Nephron progenitor cell (in vitro differentiated cells): Measurements from ENCODE around the gene MED12L.
A peak's percentile ranks its signal among the peaks of the same experiment; 100 is the strongest.

ENCODE experiments used
- DNase-seq: peaks from one replicate; pipeline ENCODE4 v3.0.0; 2021
- H3K27ac Mint-ChIP-seq: 2 replicates; pipeline ENCODE4 v1.8.0; 2021; ENCODE audit warnings: mild to moderate bottlenecking, moderate library complexity, mixed read lengths
- H3K27me3 Mint-ChIP-seq: 2 replicates; pipeline ENCODE4 v1.8.0; 2021; ENCODE audit warnings: mild to moderate bottlenecking, low read depth, mixed read lengths; ENCODE audit not compliant: poor library complexity
- H3K36me3 Mint-ChIP-seq: 2 replicates; pipeline ENCODE4 v1.8.0; 2021; ENCODE audit warnings: low read depth, mixed read lengths
- H3K4me1 Mint-ChIP-seq: 2 replicates; pipeline ENCODE4 v1.8.0; 2021; ENCODE audit warnings: mixed read lengths
- H3K4me3 Mint-ChIP-seq: 2 replicates; pipeline ENCODE4 v1.8.0; 2021; ENCODE audit warnings: mild to moderate bottlenecking, moderate library complexity, mixed read lengths
- H3K9me3 Mint-ChIP-seq: 2 replicates; pipeline ENCODE4 v1.8.0; 2021; ENCODE audit warnings: mild to moderate bottlenecking, moderate library complexity, mixed read lengths
- TF ChIP-seq, protein P1 (sequence below): fragments of 200-600 bp; sonication (generic); IDR thresholded peaks from 2 replicates; pipeline ENCODE4 v1.5.0; 2021; ENCODE audit warnings: antibody characterized with exemption

Gene MED12L

DNA sequence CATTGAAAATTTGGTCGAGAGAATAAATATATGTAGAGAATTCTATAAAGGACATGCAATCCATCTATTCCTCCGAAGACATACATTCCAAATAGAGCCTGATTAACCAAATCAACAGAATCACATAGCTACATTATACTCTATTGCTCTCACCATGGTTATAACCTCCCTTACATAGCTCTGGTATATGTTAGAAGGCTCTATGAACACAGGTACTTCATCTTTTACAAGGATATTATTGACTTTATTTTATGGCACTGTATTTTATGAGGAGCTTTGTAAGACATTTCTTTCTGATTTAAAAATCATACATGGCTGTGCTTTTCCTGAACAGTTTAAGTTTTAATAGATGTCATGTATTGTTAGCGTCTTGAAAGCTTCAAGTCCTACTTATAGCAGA, 370.6 kb downstream of the MED12L start:
- no peaks in the 10 kb centered on the region for H3K36me3 Mint-ChIP-seq
- H3K4me3 Mint-ChIP-seq = no peak overlapping the region
- no peak for DNase-seq
- peaks cover 8% of the 10 kb centered on the region for H3K4me1 Mint-ChIP-seq
- H3K9me3 Mint-ChIP-seq = no peaks in the 10 kb centered on the region
- no peak overlapping the region for H3K27ac Mint-ChIP-seq
- H3K27me3 Mint-ChIP-seq = peaks cover 19% of the 10 kb centered on the region
- TF ChIP-seq, protein P1, sequence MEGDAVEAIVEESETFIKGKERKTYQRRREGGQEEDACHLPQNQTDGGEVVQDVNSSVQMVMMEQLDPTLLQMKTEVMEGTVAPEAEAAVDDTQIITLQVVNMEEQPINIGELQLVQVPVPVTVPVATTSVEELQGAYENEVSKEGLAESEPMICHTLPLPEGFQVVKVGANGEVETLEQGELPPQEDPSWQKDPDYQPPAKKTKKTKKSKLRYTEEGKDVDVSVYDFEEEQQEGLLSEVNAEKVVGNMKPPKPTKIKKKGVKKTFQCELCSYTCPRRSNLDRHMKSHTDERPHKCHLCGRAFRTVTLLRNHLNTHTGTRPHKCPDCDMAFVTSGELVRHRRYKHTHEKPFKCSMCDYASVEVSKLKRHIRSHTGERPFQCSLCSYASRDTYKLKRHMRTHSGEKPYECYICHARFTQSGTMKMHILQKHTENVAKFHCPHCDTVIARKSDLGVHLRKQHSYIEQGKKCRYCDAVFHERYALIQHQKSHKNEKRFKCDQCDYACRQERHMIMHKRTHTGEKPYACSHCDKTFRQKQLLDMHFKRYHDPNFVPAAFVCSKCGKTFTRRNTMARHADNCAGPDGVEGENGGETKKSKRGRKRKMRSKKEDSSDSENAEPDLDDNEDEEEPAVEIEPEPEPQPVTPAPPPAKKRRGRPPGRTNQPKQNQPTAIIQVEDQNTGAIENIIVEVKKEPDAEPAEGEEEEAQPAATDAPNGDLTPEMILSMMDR = no peak

DNA sequence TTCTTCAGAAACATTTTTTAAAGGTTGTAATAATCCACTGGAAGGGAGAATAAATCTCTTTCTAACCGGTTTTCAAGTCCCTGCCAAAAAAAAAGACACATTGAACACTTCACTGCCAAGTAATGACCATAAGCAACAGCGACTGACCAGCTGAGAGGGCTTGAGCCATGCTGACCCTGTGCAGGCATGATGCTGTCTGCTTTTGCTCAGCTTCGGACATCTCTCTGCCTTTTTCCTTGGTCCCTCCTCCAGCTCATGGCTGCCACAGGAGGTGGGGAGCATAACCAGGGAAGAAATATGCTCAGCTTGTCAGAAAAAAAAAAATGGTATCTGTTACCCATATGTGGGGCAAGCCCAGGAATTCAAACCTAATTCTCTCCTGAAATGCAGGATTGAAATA, 373.9 kb downstream of the MED12L start:
- H3K9me3 Mint-ChIP-seq = no peaks in the 10 kb centered on the region
- no peaks in the 10 kb centered on the region for H3K36me3 Mint-ChIP-seq
- H3K27me3 Mint-ChIP-seq = peaks cover 31% of the 10 kb centered on the region
- H3K4me1 Mint-ChIP-seq = peaks cover 25% of the 10 kb centered on the region
- no peak for DNase-seq
- H3K27ac Mint-ChIP-seq = no peak overlapping the region
- no peak overlapping the region for H3K4me3 Mint-ChIP-seq
- TF ChIP-seq, protein P1 = no peak

DNA sequence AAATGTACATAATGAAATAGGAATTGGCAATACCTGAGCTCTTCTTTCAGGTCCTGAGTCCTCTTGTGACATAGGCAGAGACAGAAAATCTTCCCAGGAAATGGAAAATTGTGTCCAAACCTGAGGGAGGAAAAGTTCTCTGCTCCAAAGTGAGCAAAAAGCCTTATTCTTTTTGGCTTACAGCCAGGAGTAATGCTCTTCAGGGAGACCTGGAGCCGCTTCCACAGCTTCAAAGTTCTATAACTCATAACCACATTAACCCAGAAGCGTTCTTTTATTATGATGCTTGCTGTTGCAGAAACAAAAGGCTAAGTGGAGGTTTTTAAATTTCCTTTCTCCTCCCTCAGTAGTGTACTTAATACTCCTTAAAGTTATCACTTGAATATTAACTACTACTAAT, 374.8 kb downstream of the MED12L start:
- H3K36me3 Mint-ChIP-seq = no peaks in the 10 kb centered on the region
- H3K4me3 Mint-ChIP-seq = peak overlapping the region; percentile 78
- H3K4me1 Mint-ChIP-seq = peaks cover 27% of the 10 kb centered on the region
- H3K9me3 Mint-ChIP-seq = no peaks in the 10 kb centered on the region
- no peak for DNase-seq
- H3K27ac Mint-ChIP-seq = no peak overlapping the region
- peaks cover 31% of the 10 kb centered on the region for H3K27me3 Mint-ChIP-seq
- TF ChIP-seq, protein P1 = no peak

DNA sequence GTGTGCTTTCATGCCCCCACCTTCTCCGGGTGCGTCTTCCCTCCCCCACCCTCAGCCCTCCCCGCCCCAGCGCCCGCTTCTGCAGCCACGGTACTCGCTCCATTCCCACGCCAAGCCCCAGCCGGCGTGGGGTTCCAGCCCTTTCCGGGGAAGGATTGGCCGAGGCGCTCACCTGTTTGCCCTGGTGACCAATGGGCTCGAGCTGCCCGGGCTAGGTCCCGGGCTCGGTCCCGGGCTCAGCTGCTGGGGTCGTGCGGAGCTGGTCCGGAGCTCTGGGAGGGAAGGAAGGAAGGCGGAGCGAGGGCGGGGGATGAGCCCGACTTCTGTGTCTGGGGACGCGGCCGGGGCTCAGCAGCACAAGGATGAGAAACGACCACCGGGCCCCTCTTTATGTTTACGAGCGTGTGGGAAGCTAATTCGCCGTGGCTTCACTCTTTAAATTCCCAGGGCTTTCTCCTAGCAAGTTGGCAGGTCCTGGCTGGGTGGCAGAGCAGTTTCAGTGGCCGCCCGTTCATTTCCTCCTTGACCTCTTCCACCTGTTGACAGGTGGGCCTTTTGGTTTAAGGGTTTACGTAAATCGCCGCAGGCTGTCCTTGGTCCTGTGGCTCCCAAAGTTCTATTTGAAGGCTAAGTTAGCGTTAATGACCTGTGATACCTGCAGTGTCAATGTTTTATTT, 375.4 kb downstream of the MED12L start, which contains the start of gene IGSF10:
Gene IGSF10 (minus strand): TSS at position 288 of the 677 bp plus-strand sequence. CDS start 2,352 bp downstream, outside the sequence.
- Mint-ChIP-seq H3K4me3 (peak within 1 kb of the TSS; percentile 78), H3K27ac (no peak within 1 kb of the TSS), H3K36me3 (no peaks in the 10 kb centered on the region), H3K4me1 (peaks cover 27% of the 10 kb centered on the region), H3K9me3 (no peaks in the 10 kb centered on the region), H3K27me3 (peaks cover 36% of the 10 kb centered on the region)
- DNase-seq = peak; percentile 70
- TF ChIP-seq, protein P1 = no peak

DNA sequence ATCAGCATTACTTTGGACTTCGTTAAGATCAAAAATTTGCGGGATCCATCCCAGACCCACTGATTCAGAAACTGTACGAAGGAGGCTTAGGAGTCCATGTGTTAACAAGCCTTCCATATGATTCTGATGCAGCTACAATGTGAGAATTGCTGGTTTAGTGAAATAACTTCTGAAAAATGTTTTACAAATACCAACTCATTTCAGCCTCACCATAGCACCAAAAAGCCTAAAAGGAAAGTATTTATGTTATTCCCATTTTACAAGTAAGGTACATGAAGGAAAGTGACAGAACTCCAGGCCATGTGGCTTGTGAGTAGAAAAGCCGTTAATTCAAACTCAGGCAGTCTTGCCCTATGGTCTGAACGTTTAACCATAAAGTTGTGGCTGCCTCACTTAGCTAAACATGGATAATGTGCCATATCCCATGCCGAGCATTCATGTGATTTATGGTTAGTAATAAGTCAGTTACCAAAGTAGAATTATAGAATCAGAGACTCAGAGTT, 376.9 kb downstream of the MED12L start:
- Mint-ChIP-seq H3K27me3 (peaks cover 38% of the 10 kb centered on the region), H3K36me3 (no peaks in the 10 kb centered on the region), H3K4me3 (peak overlapping the region; percentile 78), H3K27ac (no peak overlapping the region), H3K9me3 (no peaks in the 10 kb centered on the region), H3K4me1 (peaks cover 27% of the 10 kb centered on the region)
- TF ChIP-seq, protein P1 = no peak
- DNase-seq = no peak

DNA sequence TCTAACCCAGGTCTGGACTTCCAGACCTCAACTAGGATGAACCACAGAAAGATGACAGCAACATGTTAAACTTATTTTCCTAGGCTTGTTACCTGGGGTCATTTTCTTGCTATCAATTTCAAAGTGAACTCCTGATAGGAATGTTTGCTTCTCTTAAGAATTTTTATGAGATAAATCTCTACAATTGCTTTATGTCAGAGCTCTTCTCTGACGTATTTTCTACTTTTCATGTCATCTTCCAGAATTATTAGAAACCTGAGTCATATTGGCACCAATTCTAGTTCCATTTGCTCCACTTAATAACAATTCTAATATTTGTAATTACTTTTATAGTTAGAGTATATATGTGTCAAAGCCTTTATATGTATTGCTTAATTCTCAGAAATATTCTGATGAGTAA, 377.5 kb downstream of the MED12L start:
- Mint-ChIP-seq H3K9me3 (no peaks in the 10 kb centered on the region), H3K27ac (no peak overlapping the region), H3K4me1 (peaks cover 27% of the 10 kb centered on the region), H3K4me3 (no peak overlapping the region), H3K27me3 (peaks cover 38% of the 10 kb centered on the region), H3K36me3 (no peaks in the 10 kb centered on the region)
- TF ChIP-seq, protein P1 = no peak
- no peak for DNase-seq
